Cardiac fibroblast (primary cell): ENCODE data around the gene WDR62.
"Not testable (repeated sequence)": the region's sequence is repeated elsewhere in the genome, so short reads cannot be mapped to it uniquely, and the experiment has no call there.

Experiments used
- DNase-seq, 2 donors: peaks; one replicate each; pipeline versions ENCODE4 v3.0.0 to v3.0.0-alpha.2; 2010; ENCODE audit warnings: low read depth in 2 of 2
- H3K4me3 ChIP-seq, 2 donors: replicated peaks in 1 of 2; 1 replicate in 1 of 2; 2 replicates in 1 of 2; pipeline ENCODE4 v1.5.1; 2011; ENCODE audit warnings: low read depth in 2 of 2, low read length in 2 of 2, mild to moderate bottlenecking in 2 of 2, moderate library complexity in 1 of 2
- TF ChIP-seq, protein P1 (sequence below): IDR thresholded peaks from one replicate; pipeline ENCODE4 v1.5.1; 2011; ENCODE audit warnings: low read depth, mild to moderate bottlenecking, low read length, inconsistent platforms

WDR62 gene

DNA sequence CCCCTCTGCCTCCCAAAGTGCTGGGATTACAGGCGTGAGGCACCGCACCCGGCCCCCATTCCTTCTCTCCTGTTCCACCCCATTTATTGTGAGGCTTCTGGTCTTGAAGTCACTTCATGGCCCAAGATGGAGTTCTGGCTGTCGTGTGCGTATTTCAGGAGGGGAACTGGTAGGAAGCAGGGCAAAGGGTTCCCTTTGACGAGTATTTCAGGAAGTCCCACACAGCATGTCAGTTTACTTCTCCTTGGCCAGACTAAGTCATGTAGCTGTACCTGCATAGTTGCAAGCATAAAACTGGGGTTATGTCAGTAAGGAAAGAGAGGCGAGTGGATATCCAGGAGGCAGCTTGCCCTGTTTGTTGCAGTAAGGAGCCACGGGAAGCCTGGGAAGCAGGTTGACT, 10.1 kb downstream of the WDR62 start:
- no peak for DNase-seq
- no peak overlapping the region for H3K4me3 ChIP-seq
- TF ChIP-seq, protein P1, sequence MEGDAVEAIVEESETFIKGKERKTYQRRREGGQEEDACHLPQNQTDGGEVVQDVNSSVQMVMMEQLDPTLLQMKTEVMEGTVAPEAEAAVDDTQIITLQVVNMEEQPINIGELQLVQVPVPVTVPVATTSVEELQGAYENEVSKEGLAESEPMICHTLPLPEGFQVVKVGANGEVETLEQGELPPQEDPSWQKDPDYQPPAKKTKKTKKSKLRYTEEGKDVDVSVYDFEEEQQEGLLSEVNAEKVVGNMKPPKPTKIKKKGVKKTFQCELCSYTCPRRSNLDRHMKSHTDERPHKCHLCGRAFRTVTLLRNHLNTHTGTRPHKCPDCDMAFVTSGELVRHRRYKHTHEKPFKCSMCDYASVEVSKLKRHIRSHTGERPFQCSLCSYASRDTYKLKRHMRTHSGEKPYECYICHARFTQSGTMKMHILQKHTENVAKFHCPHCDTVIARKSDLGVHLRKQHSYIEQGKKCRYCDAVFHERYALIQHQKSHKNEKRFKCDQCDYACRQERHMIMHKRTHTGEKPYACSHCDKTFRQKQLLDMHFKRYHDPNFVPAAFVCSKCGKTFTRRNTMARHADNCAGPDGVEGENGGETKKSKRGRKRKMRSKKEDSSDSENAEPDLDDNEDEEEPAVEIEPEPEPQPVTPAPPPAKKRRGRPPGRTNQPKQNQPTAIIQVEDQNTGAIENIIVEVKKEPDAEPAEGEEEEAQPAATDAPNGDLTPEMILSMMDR: no peak

DNA sequence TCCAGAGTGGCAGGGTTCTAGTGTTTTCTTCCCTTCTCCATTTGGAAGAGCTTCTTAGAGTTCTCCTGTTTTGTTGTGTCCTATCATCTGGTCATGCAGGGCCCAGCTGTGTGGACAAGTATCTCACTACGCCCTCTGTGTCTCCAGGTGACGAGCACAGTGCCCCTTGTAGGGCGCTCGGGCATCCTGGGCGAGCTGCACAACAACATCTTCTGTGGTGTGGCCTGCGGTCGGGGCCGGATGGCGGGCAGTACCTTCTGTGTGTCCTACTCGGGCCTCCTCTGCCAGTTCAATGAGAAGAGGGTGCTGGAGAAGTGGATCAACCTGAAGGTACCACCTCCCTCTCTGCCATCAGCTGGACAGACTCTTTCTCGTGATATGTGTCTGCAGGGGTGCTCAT, 13.0 kb downstream of the WDR62 start:
- TF ChIP-seq, protein P1: no peak
- no peak for DNase-seq
- no peak overlapping the region for H3K4me3 ChIP-seq

DNA sequence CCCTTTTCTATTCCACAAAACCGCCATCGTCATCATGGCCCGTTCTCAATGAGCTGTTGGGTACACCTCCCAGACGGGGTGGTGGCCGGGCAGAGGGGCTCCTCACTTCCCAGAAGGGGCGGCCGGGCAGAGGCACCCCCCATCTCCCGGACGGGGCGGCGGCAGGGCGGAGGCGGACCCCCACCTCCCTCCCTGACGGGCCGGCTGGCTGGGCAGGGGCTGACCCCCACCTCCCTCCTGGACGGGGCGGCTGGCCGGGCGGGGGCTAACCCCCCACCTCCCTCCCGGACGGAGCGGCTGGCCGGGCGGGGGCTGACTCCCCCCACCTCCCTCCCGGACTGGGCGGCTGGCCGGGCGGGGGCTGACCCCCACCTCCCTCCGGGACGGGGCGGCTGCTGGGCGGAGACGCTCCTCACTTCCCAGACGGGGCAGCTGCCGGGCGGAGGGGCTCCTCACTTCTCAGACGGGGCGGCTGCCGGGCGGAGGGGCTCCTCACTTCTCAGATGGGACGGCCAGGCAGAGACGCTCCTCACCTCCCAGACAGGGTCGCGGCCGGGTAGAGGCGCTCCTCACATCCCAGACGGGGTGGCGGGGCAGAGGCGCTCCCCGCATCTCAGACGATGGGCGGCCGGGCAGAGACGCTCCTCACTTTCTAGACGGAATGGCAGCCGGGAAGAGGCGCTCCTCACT, 14.3 kb downstream of the WDR62 start:
- DNase-seq, H3K4me3 ChIP-seq: not testable (repeated sequence)

GRCh38 chr19:36072081-36072480, 17.4 kb downstream of the WDR62 start:
- no peak overlapping the region for H3K4me3 ChIP-seq
- no peak for DNase-seq
- TF ChIP-seq, protein P1: no peak

- TF ChIP-seq, protein P1: no peak
- DNase-seq: no peak
- H3K4me3 ChIP-seq: no peak overlapping the region
Measured at GRCh38 chr19:36073121-36073876, 18.6 kb downstream of the WDR62 start.

- no peak for DNase-seq
- TF ChIP-seq, protein P1: no peak
- H3K4me3 ChIP-seq: no peak overlapping the region
Measured at GRCh38 chr19:36079389-36079945, 24.8 kb downstream of the WDR62 start.

DNA sequence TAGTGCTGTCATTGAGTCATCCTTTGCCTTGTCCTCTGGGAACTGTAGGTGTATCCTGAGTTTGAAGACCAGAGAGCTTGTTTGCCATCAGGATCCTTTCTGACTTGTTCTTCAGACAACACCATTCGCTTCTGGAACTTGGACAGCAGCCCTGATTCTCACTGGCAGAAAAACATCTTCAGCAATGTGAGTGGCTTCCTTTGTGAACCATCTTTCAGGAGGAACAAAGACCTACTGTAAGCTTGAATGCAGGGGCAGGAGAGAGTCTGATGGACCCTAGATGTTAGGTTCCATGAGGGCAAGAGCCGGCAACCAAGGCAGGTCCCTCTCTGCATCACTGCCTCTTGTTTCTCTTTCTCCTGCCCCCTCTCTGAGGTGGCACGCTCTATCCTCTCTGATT, 26.7 kb downstream of the WDR62 start:
- no peak overlapping the region for H3K4me3 ChIP-seq
- peak; percentile 5 to 7 for DNase-seq
- TF ChIP-seq, protein P1: no peak
